ENCODE data around the gene CELSR3.
A peak's percentile ranks its signal among the peaks of the same experiment; 100 is the strongest.

Gene CELSR3

GRCh38 chr3:48634661-48635221 is 27.9 kb downstream of the CELSR3 start:
- peak; percentile 69 for DNase-seq (ENCODE audit: low spot score)
- no peaks in the 10 kb centered on the region for H3K9me3 ChIP-seq (ENCODE audit: severe bottlenecking)
- peak overlapping the region; percentile 81 for H3K4me3 ChIP-seq (ENCODE audit: severe bottlenecking)
- TF ChIP-seq CTCF (IDR thresholded peaks at IDR 0.05; ENCODE audit: poor library complexity, severe bottlenecking): no peak
- peak overlapping the region; percentile 73 for H3K27ac ChIP-seq (ENCODE audit: poor library complexity, severe bottlenecking)
- H3K27me3 ChIP-seq (ENCODE audit: insufficient read depth, poor library complexity, severe bottlenecking): no peaks in the 10 kb centered on the region
- peaks cover 47% of the 10 kb centered on the region for H3K36me3 ChIP-seq (ENCODE audit: low read depth)
- peaks cover 10% of the 10 kb centered on the region for H3K4me1 ChIP-seq (ENCODE audit: insufficient read depth, poor library complexity, severe bottlenecking)
- peak; percentile 42 for ATAC-seq (ENCODE audit: low read depth)

- peaks cover 57% of the 10 kb centered on the region for H3K36me3 ChIP-seq (ENCODE audit: low read depth)
- no peaks in the 10 kb centered on the region for H3K9me3 ChIP-seq (ENCODE audit: severe bottlenecking)
- H3K4me1 ChIP-seq (ENCODE audit: insufficient read depth, poor library complexity, severe bottlenecking): peaks cover 10% of the 10 kb centered on the region
- H3K27ac ChIP-seq (ENCODE audit: poor library complexity, severe bottlenecking): peak overlapping the region; percentile 73
- DNase-seq (ENCODE audit: low spot score) (peak; percentile 47), ATAC-seq (ENCODE audit: low read depth) (no peak)
- H3K4me3 ChIP-seq (ENCODE audit: severe bottlenecking): no peak overlapping the region
- no peaks in the 10 kb centered on the region for H3K27me3 ChIP-seq (ENCODE audit: insufficient read depth, poor library complexity, severe bottlenecking)
- no peak for TF ChIP-seq CTCF (IDR thresholded peaks at IDR 0.05; ENCODE audit: poor library complexity, severe bottlenecking)
Measured at GRCh38 chr3:48633743-48634142, 28.9 kb downstream of the CELSR3 start.

- Histone ChIP-seq H3K4me1 (ENCODE audit: insufficient read depth, poor library complexity, severe bottlenecking) (peaks cover 10% of the 10 kb centered on the region), H3K27me3 (ENCODE audit: insufficient read depth, poor library complexity, severe bottlenecking) (no peaks in the 10 kb centered on the region), H3K36me3 (ENCODE audit: low read depth) (peaks cover 62% of the 10 kb centered on the region), H3K4me3 (ENCODE audit: severe bottlenecking) (no peak overlapping the region), H3K27ac (ENCODE audit: poor library complexity, severe bottlenecking) (no peak overlapping the region), H3K9me3 (ENCODE audit: severe bottlenecking) (no peaks in the 10 kb centered on the region)
- DNase-seq (ENCODE audit: low spot score) (peak; percentile 47), ATAC-seq (ENCODE audit: low read depth) (no peak)
- TF ChIP-seq CTCF (IDR thresholded peaks at IDR 0.05; ENCODE audit: poor library complexity, severe bottlenecking): no peak
Measured at GRCh38 chr3:48633256-48633655, 29.4 kb downstream of the CELSR3 start.

- peak; percentile 52 for DNase-seq (ENCODE audit: low spot score)
- peaks cover 70% of the 10 kb centered on the region for H3K36me3 ChIP-seq (ENCODE audit: low read depth)
Measured at GRCh38 chr3:48631516-48632448, 30.9 kb downstream of the CELSR3 start.

More at GRCh38 chr3:48631516-48632448, 30.9 kb downstream of the CELSR3 start:
- H3K27ac ChIP-seq (ENCODE audit: poor library complexity, severe bottlenecking): no peak overlapping the region
- peaks cover 10% of the 10 kb centered on the region for H3K4me1 ChIP-seq (ENCODE audit: insufficient read depth, poor library complexity, severe bottlenecking)
- no peak overlapping the region for H3K4me3 ChIP-seq (ENCODE audit: severe bottlenecking)
- no peak for ATAC-seq (ENCODE audit: low read depth)
- TF ChIP-seq CTCF (IDR thresholded peaks at IDR 0.05; ENCODE audit: poor library complexity, severe bottlenecking): no peak
- H3K27me3 ChIP-seq (ENCODE audit: insufficient read depth, poor library complexity, severe bottlenecking): no peaks in the 10 kb centered on the region
- H3K9me3 ChIP-seq (ENCODE audit: severe bottlenecking): no peaks in the 10 kb centered on the region
